Loucy (cell line): ENCODE data around the gene COMMD10.

Source experiments
- CTCF ChIP-seq: fragments of 200-600 bp; sonication (generic); conservative IDR thresholded peaks from 2 replicates; pipeline ENCODE4 v1.5.1; 2014; ENCODE audit warnings: mild to moderate bottlenecking, antibody characterized with exemption, low read length
- EZH2phosphoT487 ChIP-seq: fragments of 200-600 bp; IDR thresholded peaks from 2 replicates; pipeline ENCODE4 v1.6.1; 2018; ENCODE audit warnings: antibody characterized with exemption, mild to moderate bottlenecking, moderate library complexity, borderline replicate concordance

DNA sequence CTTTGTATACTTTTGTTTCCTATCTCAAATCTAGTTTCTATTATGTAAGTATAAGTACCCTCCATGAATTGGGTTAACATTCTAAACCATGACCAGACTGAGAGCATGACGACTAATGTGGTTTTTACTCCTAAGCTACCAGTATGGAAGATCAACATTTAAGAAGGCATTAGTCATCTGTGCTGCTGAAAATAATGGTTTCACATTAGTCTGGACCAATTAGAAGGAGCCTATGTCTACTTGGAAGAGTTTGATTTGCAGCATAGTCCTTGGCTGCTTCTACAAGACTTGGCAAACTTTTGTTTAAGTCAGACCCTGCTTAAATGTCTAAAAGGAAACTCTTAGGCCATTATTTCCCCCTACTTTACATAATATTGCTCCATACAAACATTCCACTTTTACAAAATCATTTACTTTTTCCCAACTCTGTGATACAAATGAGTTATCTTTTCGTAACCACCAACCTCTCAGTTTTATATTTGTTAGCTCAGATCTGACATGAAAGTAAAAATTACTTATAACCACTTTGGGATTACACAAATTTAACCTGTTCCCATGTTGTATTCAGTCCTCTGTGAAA lies 186.7 kb downstream of the COMMD10 start:
- TF ChIP-seq CTCF = no peak
- TF ChIP-seq EZH2phosphoT487 = no peak
